GM20000 (cell line): ENCODE data around the gene KAT2B.

Experiments used
- DNase-seq: peaks from one replicate; pipeline ENCODE4 v3.0.0; 2012; ENCODE audit warnings: low spot score
- TF ChIP-seq, protein P1 (sequence below): IDR thresholded peaks from 2 replicates; pipeline ENCODE4 v1.5.1; 2012; ENCODE audit warnings: mild to moderate bottlenecking, control low read depth; ENCODE audit errors: extremely low read depth, missing control alignments

The KAT2B gene

DNA sequence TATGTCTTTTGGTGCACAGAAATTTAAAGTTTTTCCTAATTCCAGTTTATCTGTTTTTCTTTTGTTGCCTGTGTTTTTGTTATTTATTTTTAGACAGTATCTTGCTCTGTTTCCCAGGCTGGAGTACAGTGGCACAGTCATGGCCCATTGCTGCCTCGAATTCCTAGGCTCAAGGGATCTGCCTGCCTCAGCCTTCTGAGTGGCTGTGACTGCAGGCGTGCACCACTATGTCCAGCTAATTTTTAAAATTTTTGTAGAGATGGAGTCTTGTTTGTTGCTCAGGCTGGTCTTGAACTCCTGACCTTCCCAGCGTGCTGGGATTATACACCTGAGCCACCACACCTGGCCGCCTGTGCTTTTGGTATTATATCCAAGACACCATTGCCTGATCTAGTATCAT lies 22.8 kb downstream of the KAT2B start:
- TF ChIP-seq, protein P1, sequence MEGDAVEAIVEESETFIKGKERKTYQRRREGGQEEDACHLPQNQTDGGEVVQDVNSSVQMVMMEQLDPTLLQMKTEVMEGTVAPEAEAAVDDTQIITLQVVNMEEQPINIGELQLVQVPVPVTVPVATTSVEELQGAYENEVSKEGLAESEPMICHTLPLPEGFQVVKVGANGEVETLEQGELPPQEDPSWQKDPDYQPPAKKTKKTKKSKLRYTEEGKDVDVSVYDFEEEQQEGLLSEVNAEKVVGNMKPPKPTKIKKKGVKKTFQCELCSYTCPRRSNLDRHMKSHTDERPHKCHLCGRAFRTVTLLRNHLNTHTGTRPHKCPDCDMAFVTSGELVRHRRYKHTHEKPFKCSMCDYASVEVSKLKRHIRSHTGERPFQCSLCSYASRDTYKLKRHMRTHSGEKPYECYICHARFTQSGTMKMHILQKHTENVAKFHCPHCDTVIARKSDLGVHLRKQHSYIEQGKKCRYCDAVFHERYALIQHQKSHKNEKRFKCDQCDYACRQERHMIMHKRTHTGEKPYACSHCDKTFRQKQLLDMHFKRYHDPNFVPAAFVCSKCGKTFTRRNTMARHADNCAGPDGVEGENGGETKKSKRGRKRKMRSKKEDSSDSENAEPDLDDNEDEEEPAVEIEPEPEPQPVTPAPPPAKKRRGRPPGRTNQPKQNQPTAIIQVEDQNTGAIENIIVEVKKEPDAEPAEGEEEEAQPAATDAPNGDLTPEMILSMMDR: no peak
- no peak for DNase-seq

GRCh38 chr3:20064387-20064786 lies 24.1 kb downstream of the KAT2B start:
- no peak for DNase-seq
- TF ChIP-seq, protein P1: no peak

DNA sequence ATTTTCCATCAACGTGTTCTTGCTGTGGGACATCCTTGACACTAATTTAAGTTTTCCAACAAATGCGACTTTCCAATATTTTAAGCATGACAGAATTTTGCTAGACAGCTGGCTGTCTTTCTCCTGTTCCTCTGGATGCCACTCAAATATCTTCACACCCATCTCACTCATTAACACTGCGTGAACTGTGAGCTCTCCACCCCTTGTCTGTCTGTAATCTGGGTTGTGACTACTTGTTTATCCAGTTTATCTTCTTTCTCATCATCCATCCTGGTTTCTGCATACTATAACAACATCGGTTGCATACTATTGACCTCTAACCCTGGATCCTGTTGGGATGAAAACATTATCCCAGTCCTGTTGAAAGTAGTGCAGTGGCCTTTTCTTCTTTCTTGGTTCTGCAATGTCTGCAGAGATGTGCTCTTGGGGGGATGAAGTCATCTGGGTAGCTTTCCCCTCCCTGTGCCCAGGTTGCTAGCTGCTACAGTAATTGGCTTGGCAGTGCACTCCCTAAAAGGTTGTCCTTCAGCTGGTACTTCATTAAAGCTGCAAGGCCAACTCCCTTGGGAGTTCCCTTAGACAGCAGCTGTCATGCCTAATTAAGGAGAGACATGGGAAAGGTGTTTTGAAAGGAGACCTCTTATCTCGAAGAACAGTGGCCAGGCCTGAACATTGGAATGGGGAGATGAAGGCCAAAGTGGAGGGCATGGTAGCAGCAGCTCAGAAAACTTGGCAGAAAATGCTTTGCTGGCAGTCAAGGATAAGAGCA lies 24.7 kb downstream of the KAT2B start:
- DNase-seq: no peak
- TF ChIP-seq, protein P1: no peak

- TF ChIP-seq, protein P1: no peak
- no peak for DNase-seq
Measured at GRCh38 chr3:20066079-20066478, 25.8 kb downstream of the KAT2B start.

DNA sequence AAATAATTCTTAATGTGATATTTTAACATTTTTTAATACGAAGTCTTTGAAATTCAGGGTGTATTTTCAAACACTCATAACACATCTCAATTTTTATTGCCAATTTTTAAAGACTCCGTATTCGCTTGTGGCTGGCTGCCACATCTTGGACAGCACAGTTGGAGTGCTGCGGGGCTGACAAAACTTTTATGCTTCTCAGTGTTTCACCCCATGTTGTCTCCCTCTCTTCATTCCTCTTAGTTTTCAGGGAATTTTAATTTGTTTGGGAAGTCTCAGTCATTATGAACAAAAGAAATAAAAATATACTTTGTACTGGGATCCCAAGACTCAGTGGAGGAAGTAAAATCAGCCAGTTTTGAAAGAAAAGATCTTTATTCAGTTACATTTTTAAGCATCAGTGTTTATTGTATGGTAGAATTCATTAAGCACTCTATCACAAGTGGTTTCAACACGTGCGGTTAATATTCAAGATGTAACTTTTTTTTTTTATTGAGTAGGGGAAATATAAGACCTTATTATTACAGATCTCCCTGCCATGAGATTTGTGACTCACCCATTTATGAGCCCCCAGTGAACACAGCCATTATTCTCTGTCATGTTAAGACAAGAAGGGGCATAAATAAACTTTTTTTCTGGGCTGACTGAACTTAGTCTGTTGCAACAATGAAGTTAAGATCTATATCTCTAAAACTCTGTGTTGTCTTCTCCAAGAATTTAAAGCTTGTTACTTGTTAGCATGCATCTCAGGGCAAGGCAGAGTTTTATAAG lies 26.8 kb downstream of the KAT2B start:
- DNase-seq: no peak
- TF ChIP-seq, protein P1: no peak

GRCh38 chr3:20068512-20069177 lies 28.4 kb downstream of the KAT2B start:
- TF ChIP-seq, protein P1: no peak
- no peak for DNase-seq

- DNase-seq: no peak
- TF ChIP-seq, protein P1: no peak
Measured at GRCh38 chr3:20069178-20069532, 28.9 kb downstream of the KAT2B start.
